NCI-H2171 treated with DMSO at 0.1 percent for 48 hours (cell line): ENCODE results near the gene GTF3C2.
"Not testable (repeated sequence)": the region's sequence is repeated elsewhere in the genome, so short reads cannot be mapped to it uniquely, and the experiment has no call there.

Experiments
- DNase-seq: peaks from one replicate; lab custom pipeline; 2025; lab: John Stamatoyannopoulos, UW

The GTF3C2 gene

GRCh38 chr2:27320958-27321543, 35.5 kb downstream of the GTF3C2 start:
- DNase-seq, result no peak

GRCh38 chr2:27319839-27320238, 36.7 kb downstream of the GTF3C2 start:
- DNase-seq, result not testable (repeated sequence)

- DNase-seq, result no peak
These were observed 39.7 kb downstream of the GTF3C2 start for GRCh38 chr2:27316655-27317412.

- DNase-seq, result no peak
These were observed 41.4 kb downstream of the GTF3C2 start for GRCh38 chr2:27315122-27315521.

GRCh38 chr2:27314709-27315108, 41.9 kb downstream of the GTF3C2 start:
- DNase-seq, result no peak

GRCh38 chr2:27313882-27314645, 42.5 kb downstream of the GTF3C2 start:
- no peak for DNase-seq

GRCh38 chr2:27312152-27312551, 44.4 kb downstream of the GTF3C2 start:
- no peak for DNase-seq

- DNase-seq, result no peak
These were observed 46.9 kb downstream of the GTF3C2 start for GRCh38 chr2:27309651-27310050.

GRCh38 chr2:27308359-27308881, 48.1 kb downstream of the GTF3C2 start, which contains the start of gene UCN:
TSS of gene UCN (minus strand) at chr2:27308445. CDS start at chr2:27307895, 550 bp downstream.
- peak; percentile 32 for DNase-seq

- DNase-seq, result peak; percentile 34
These were observed 48.8 kb downstream of the GTF3C2 start for GRCh38 chr2:27307545-27308358.

GRCh38 chr2:27307287-27307544, 49.3 kb downstream of the GTF3C2 start:
- DNase-seq, result no peak

- peak; percentile 17 for DNase-seq
These were observed 49.8 kb downstream of the GTF3C2 start for GRCh38 chr2:27306573-27307286.

- no peak for DNase-seq
These were observed 50.4 kb downstream of the GTF3C2 start for GRCh38 chr2:27306136-27306535.

GRCh38 chr2:27305516-27305915, 51.0 kb downstream of the GTF3C2 start:
- no peak for DNase-seq

GRCh38 chr2:27304488-27305240, 51.9 kb downstream of the GTF3C2 start:
- DNase-seq, result no peak

GRCh38 chr2:27303093-27304025, 53.2 kb downstream of the GTF3C2 start:
- peak; percentile 86 for DNase-seq

- DNase-seq, result not testable (repeated sequence)
These were observed 56.0 kb downstream of the GTF3C2 start for GRCh38 chr2:27300606-27301005.

- DNase-seq, result no peak
These were observed 58.0 kb downstream of the GTF3C2 start for GRCh38 chr2:27298391-27299080.

GRCh38 chr2:27297195-27297594, 59.4 kb downstream of the GTF3C2 start:
- no peak for DNase-seq
